ENCODE measurements around the gene RAP1GAP2.

The RAP1GAP2 gene

DNA sequence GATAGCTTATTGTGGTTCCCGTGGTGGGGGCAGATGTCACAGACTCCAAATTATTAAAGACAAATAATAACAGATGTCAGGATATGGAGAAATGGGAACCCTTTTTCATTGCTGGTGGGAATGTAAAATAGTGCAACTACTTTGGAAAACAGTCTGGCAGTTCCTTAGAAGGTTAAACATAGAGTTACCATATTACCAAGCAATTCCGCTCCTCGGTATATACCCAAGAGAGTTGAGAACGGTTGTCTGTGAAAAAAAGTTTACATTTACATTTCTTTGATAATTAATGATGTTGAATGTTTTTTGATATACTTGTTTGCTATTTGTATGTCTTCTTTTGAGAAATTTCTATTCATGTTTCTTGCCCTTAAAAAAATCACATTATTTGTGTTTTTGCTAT lies 226.0 kb downstream of the RAP1GAP2 start:
- DNase-seq (ENCODE audit: low read depth): no peak
- H3K4me3 ChIP-seq (ENCODE audit: low read length): no peak overlapping the region
- TF ChIP-seq CTCF (conservative IDR thresholded peaks at IDR 0.05; ENCODE audit: low read depth, low read length): no peak

DNA sequence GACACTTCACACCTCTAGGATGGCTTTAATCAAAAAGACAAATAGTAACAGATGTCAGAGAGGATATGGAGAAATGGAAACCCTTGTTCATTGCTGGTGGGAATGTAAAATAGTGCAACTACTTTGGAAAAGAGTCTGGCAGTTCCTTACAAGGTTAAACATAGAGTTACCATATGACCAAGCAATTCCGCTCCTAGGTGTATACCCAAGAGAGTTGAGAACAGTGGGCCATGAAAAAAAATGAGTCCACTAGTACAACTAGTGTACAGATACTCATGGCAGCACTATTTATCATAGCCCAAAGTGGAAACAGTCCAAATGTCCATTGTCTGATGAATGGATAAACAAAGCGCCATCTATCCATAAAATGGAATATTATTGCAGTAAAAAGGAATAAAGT lies 228.1 kb downstream of the RAP1GAP2 start:
- DNase-seq (ENCODE audit: low read depth): no peak
- no peak for TF ChIP-seq CTCF (conservative IDR thresholded peaks at IDR 0.05; ENCODE audit: low read depth, low read length)
- no peak overlapping the region for H3K4me3 ChIP-seq (ENCODE audit: low read length)

- H3K4me3 ChIP-seq (ENCODE audit: low read length): no peak overlapping the region
- TF ChIP-seq CTCF (conservative IDR thresholded peaks at IDR 0.05; ENCODE audit: low read depth, low read length): no peak
- no peak for DNase-seq (ENCODE audit: low read depth)
Observed at GRCh38 chr17:3025421-3026124, 229.3 kb downstream of the RAP1GAP2 start.

- H3K4me3 ChIP-seq (ENCODE audit: low read length): no peak overlapping the region
- TF ChIP-seq CTCF (conservative IDR thresholded peaks at IDR 0.05; ENCODE audit: low read depth, low read length): no peak
- DNase-seq (ENCODE audit: low read depth): no peak
Observed at GRCh38 chr17:3026125-3026855, 230.1 kb downstream of the RAP1GAP2 start.

DNA sequence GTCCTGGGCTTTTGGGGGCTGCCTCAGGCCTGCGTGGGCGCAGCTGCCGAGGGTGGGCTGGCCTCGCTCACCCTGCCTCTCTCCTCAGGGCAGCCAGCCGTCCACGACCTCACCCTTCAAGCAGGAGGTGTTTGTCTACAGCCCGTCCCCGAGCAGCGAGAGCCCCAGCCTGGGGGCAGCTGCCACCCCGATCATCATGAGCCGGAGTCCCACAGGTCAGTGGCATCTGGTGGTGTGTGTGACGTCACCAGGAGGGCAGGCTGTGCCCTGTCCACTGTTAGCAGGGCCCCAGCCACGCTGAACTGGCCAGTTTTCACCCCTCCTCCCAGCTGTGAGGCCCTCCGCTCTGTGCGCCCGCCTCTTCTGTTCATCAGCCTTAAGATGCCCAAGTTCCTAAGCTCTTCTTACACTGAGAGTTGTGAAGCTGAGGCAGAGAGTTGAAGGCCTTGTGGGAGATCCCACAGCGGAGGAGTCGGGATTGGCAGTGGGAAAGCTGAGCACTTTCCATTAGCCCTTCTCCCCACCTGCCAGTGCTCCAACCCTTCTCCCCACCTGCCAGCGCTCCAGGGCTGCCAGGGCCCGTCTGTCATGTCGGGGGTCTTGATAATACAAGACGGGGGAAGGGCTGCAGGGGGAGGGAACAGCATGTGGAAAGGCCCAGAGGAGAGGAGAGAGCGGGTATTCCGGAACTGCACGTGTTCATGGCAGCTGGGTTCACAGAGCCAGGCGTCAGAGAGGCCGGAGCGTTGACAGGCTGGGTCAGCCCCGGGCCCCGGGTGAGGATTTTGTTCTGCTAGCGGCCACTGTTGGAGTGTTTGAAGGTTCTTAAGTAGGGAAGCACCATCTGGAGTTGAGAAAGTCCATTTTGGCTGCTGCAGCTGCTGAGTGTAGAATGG lies 230.9 kb downstream of the RAP1GAP2 start:
- DNase-seq (ENCODE audit: low read depth): no peak
- no peak overlapping the region for H3K4me3 ChIP-seq (ENCODE audit: low read length)
- no peak for TF ChIP-seq CTCF (conservative IDR thresholded peaks at IDR 0.05; ENCODE audit: low read depth, low read length)

DNA sequence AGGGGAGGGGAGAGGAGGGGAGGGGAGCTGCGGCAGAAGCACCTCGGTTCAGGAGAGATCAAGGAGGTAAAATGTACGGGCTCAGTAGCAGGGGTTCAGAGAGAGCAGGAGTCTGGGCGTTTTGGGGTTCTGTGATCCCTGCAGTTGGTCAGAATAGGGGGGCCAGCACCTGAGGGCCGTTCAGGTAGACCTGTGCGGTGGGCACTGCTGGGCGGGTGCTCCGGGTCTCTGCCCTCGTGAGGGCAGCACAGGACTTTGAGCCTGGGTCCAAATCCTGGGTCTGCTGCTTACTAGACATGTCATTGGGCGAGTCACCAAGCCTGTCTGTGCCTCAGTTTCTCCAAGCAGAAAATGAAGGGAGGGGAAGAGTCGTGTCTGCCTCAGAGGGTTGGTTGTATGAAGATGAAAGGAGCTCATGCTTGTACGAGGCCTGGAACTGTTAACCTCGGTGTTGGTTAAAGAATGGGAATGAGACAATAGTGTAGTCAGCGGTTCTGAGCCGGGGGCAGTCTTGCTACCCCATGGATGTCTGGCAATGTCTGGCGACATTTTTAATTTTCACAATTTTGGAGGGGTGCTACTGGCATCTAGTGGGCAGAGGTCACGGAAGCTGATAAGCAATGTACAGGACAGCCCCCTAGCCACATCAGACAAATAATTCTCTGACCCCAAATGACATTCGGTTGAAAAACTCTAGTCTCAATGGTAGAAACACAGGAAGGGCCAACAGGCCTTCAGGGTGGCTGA lies 231.7 kb downstream of the RAP1GAP2 start:
- no peak overlapping the region for H3K4me3 ChIP-seq (ENCODE audit: low read length)
- no peak for DNase-seq (ENCODE audit: low read depth)
- TF ChIP-seq CTCF (conservative IDR thresholded peaks at IDR 0.05; ENCODE audit: low read depth, low read length): no peak

Measured in retinal pigment epithelial cell (primary cell).